GM12878 (cell line): ENCODE results near the gene FHOD3. TPM values are rescaled to one million over a fixed set of nuclear protein-coding genes. Genes with fewer than 3 reads are reported as not detected.

ENCODE experiments used
- ATAC-seq: fragments of 200-7000 bp; cut with Tn5 transposase; 3 replicates; pipeline ENCODE4 v1.9.1; 2020; ENCODE audit warnings: mild to moderate bottlenecking, moderate library complexity
- BruUV-seq: library from RNA; stranded (reverse); fragments of 400-500 nt; replicated peaks from 2 replicates; lab custom pipeline; 2021; lab: Mats Ljungman, UMichigan
- CTCF ChIA-PET: fragments of 300-600 bp; sonication (Branson Sonifier 250); formaldehyde crosslinking; extraction: SDS; loops from one replicate; lab custom pipeline; 2021; ENCODE audit warnings: inconsistent platforms; lab: Yijun Ruan, JAX
- POLR2A ChIA-PET: fragments of 350-600 bp; formaldehyde crosslinking; extraction: SDS; loops from one replicate; lab custom pipeline; 2021; ENCODE audit warnings: inconsistent platforms; lab: Charles Lee
- RAD21 ChIA-PET: fragments of 300-600 bp; sonication (Branson Sonifier 250); formaldehyde crosslinking; loops from one replicate; lab custom pipeline; 2023; ENCODE audit warnings: antibody characterized with exemption; ENCODE audit not compliant: unreplicated experiment; lab: Charles Lee
- SMC1A ChIA-PET: fragments of 300-600 bp; sonication (Branson Sonifier 250); formaldehyde crosslinking; loops from one replicate; lab custom pipeline; 2023; ENCODE audit not compliant: unreplicated experiment, uncharacterized antibody; lab: Charles Lee
- DNase-seq: peaks from one replicate; pipeline ENCODE4 v3.0.0-alpha.2; 2011; ENCODE audit warnings: low read depth, low spot score
- FAIRE-seq: peaks from 3 replicates; lab custom pipeline; 2011; peaks lifted over from hg19 to GRCh38; lab: Jason Lieb, UNC
- H2AFZ ChIP-seq: 2 replicates; pipeline ENCODE4 v1.6.0; 2011; ENCODE audit warnings: low read depth, low read length, control low read depth; ENCODE audit not compliant: control insufficient read depth
- H3K27ac ChIP-seq: 2 replicates; pipeline ENCODE4 v1.5.1; 2011; ENCODE audit warnings: control low read depth; ENCODE audit not compliant: control insufficient read depth, insufficient read depth
- H3K27me3 ChIP-seq, 2 experiments: replicated peaks in 1 of 2; 2 replicates each; pipeline versions ENCODE4 v1.6.0 to v1.6.1; 2011; ENCODE audit warnings: low read length in 1 of 2; ENCODE audit not compliant: control insufficient read depth in 2 of 2, insufficient read depth in 2 of 2
- H3K36me3 ChIP-seq, 2 experiments: 2 replicates each; pipeline ENCODE4 v1.5.1; 2011; ENCODE audit warnings: low read length in 1 of 2; ENCODE audit not compliant: control insufficient read depth in 2 of 2, insufficient read depth in 2 of 2
- H3K4me1 ChIP-seq: 2 replicates; pipeline ENCODE4 v1.6.1; 2011; ENCODE audit warnings: mild to moderate bottlenecking, low read length, moderate library complexity, mixed read lengths; ENCODE audit not compliant: control insufficient read depth, insufficient read depth
- H3K4me2 ChIP-seq: 2 replicates; pipeline ENCODE4 v1.6.0; 2011; ENCODE audit warnings: control low read depth; ENCODE audit not compliant: control insufficient read depth, insufficient read depth
- H3K4me3 ChIP-seq: fragments of 200-600 bp; sonication (generic); 2 replicates; pipeline ENCODE4 v1.5.1; 2016
- H3K79me2 ChIP-seq: 2 replicates; pipeline ENCODE4 v1.6.0; 2011; ENCODE audit warnings: low read length; ENCODE audit not compliant: control insufficient read depth, insufficient read depth
- H3K9ac ChIP-seq: 2 replicates; pipeline ENCODE4 v1.8.0; 2011; ENCODE audit warnings: low read length, control low read depth, mixed read lengths; ENCODE audit not compliant: control insufficient read depth, insufficient read depth
- H3K9me3 ChIP-seq: replicated peaks from 3 replicates; pipeline ENCODE4 v1.5.1; 2011; ENCODE audit warnings: mild to moderate bottlenecking, low read length; ENCODE audit not compliant: control insufficient read depth, insufficient read depth
- H4K20me1 ChIP-seq: 2 replicates; pipeline ENCODE4 v1.6.0; 2011; ENCODE audit not compliant: control insufficient read depth, insufficient read depth
- FOS ChIP-seq: IDR thresholded peaks from 3 replicates; pipeline ENCODE4 v1.6.1; 2011; ENCODE audit warnings: borderline replicate concordance; ENCODE audit not compliant: insufficient read length; ENCODE audit errors: extremely low read depth
- HDGF ChIP-seq: fragments of 450-650 bp; IDR thresholded peaks from 2 replicates; pipeline ENCODE4 v1.6.1; 2016; ENCODE audit warnings: antibody characterized with exemption
- KLF5 ChIP-seq: fragments of 450-650 bp; IDR thresholded peaks from 2 replicates; pipeline ENCODE4 v1.6.1; 2014; ENCODE audit warnings: mild to moderate bottlenecking; ENCODE audit not compliant: partially characterized antibody
- MTA2 ChIP-seq: fragments of 450-650 bp; IDR thresholded peaks from 2 replicates; pipeline ENCODE4 v1.6.1; 2016; ENCODE audit warnings: low read depth, mild to moderate bottlenecking, moderate library complexity
- NFYB ChIP-seq: IDR thresholded peaks from 2 replicates; pipeline ENCODE4 v1.6.1; 2011; ENCODE audit warnings: low read depth, mild to moderate bottlenecking, low read length, improper control_type of control experiment, moderate library complexity; ENCODE audit not compliant: insufficient read depth
- NR2C2 ChIP-seq: IDR thresholded peaks from 2 replicates; pipeline ENCODE4 v1.6.1; 2011; ENCODE audit warnings: borderline replicate concordance, low read depth; ENCODE audit not compliant: control insufficient read depth, insufficient read length
- RELB ChIP-seq: fragments of 450-650 bp; IDR thresholded peaks from 2 replicates; pipeline ENCODE4 v1.6.1; 2017; ENCODE audit warnings: low read depth, mild to moderate bottlenecking, moderate library complexity
- SREBF1 ChIP-seq: IDR thresholded peaks from 2 replicates; pipeline ENCODE4 v1.6.1; 2012; ENCODE audit warnings: mild to moderate bottlenecking, low read length
- WGBS: methylation state at CpG from one replicate; pipeline ENCODE4 v1.1.6; 2016; ENCODE audit warnings: low lambda C conversion rate; ENCODE audit not compliant: insufficient replicate concordance, insufficient coverage; ENCODE audit errors: missing lambda C conversion rate; 5-methylcytosine and 5-hydroxymethylcytosine counted together
- in situ Hi-C: fragments of 300-500 bp; cut with MboI; formaldehyde crosslinking; loops from 9 replicates; pipeline ENCODE4 v1.14.3; 2018; ENCODE audit warnings: mixed read lengths
- intact Hi-C: fragments of 100-400 bp; cut with micrococcal nuclease; formaldehyde crosslinking; loops from one replicate; pipeline ENCODE4 v1.14.2; 2022; ENCODE audit not compliant: unreplicated experiment
- polyA plus RNA-seq, 11 experiments: library from polyadenylated mRNA; depleted of rRNA in 4 of 11; unstranded in 6 of 11; stranded (reverse) in 5 of 11; fragments of >200 nt; fragmentation: Nextera tagmentation in 4 of 11; fragmentation: Illumina TruSeq in 1 of 11; extraction: Ambion mirVana in 4 of 11; extraction: Trizol in 1 of 11; gene quantifications; 1 replicate in 1 of 11; 2 replicates in 10 of 11; pipeline versions ENCODE4 v1.2.1 to v1.2.3, GENCODE V29; 2011 to 2016; ENCODE audit warnings: inconsistent platforms in 2 of 11, missing spikeins in 2 of 11, low read depth in 1 of 11
- total RNA-seq, 4 experiments: library from RNA; depleted of rRNA in 3 of 4; stranded (reverse); fragments of >200 nt in 3 of 4; fragmentation: Illumina TruSeq in 1 of 4; extraction: Trizol in 1 of 4; gene quantifications; 2 replicates each; pipeline versions ENCODE4 v1.2.1 to v1.2.3, GENCODE V29; 2013 to 2021

FHOD3 gene
- total and polyA plus RNA-seq, 10 of the 15 experiments (the other 5 are each of a cell fraction or from before 2014, with no cell fraction given), result 0.77 to 26.7 (median 10.4) TPM

GRCh38 chr18:36650266-36650665 lies 352.8 kb downstream of the FHOD3 start:
- ChIA-PET SMC1A (interaction anchor here (0.6 to 2.1 kb wide), 3 partner anchors 14 to 21 kb away, joined by 3 to 32 read pairs (median 5); no protein-coding TSS in a partner anchor), POLR2A (interaction anchor here (0.9 to 1.7 kb wide), 3 partner anchors 8 to 15 kb away, joined by 3 to 4 read pairs (median 4); no protein-coding TSS in a partner anchor), CTCF (interaction anchor here (1.1 to 2.1 kb wide), 8 partner anchors 9 to 116 kb away, joined by 3 to 8 read pairs (median 4); no protein-coding TSS in a partner anchor), RAD21 (interaction anchor here (1.4 to 2.0 kb wide), 3 partner anchors 14 to 366 kb away, joined by 3 to 8 read pairs (median 5); no protein-coding TSS in a partner anchor)
- no peak overlapping the region for H3K27ac ChIP-seq
- no peaks in the 10 kb centered on the region for H3K27me3 ChIP-seq
- no peaks in the 10 kb centered on the region for H4K20me1 ChIP-seq
- H3K4me2 ChIP-seq, result no peak overlapping the region
- FAIRE-seq (no peak), DNase-seq (no peak), ATAC-seq (peak; percentile 9; the same call in 1 of the 3 replicates)
- no peak for TF ChIP-seq SREBF1
- TF ChIP-seq KLF5, result no peak
- no peak for TF ChIP-seq FOS
- TF ChIP-seq NFYB, result no peak
- intact Hi-C loops (no loop called here), in situ Hi-C loops (no loop called here)
- no peaks in the 10 kb centered on the region for H3K36me3 ChIP-seq
- no peaks in the 10 kb centered on the region for H3K4me1 ChIP-seq
- no peak overlapping the region for H3K9ac ChIP-seq
- no TSS peak for BruUV-seq
- WGBS, result 37% methylated on average over 3 of the region's 3 CpGs
- no peak overlapping the region for H2AFZ ChIP-seq
- H3K79me2 ChIP-seq, result no peaks in the 10 kb centered on the region
- no peaks in the 10 kb centered on the region for H3K9me3 ChIP-seq
- no peak overlapping the region for H3K4me3 ChIP-seq

- Histone ChIP-seq H3K4me1 (no peaks in the 10 kb centered on the region), H3K4me3 (no peak overlapping the region), H3K9ac (no peak overlapping the region), H3K36me3 (no peaks in the 10 kb centered on the region), H3K4me2 (no peak overlapping the region), H3K27me3 (no peaks in the 10 kb centered on the region), H3K27ac (no peak overlapping the region), H3K9me3 (no peaks in the 10 kb centered on the region), H3K79me2 (no peaks in the 10 kb centered on the region), H4K20me1 (no peaks in the 10 kb centered on the region), H2AFZ (peak overlapping the region; percentile 35; the same call in 1 of the 2 replicates)
- WGBS, result 37% methylated on average over 6 of the region's 6 CpGs
- ATAC-seq, result peak; percentile 80
- TF ChIP-seq HDGF, result peak; percentile 48; the same call in 1 of the 2 replicates
- TF ChIP-seq NR2C2, result no peak
- no peak for TF ChIP-seq MTA2
- TF ChIP-seq RELB, result no peak
- no peak for DNase-seq
- POLR2A ChIA-PET, result interaction anchor here (0.6 to 1.7 kb wide), 4 partner anchors 8 to 1362 kb away, joined by 3 to 4 read pairs (median 4); no protein-coding TSS in a partner anchor
- SMC1A ChIA-PET, result interaction anchor here (0.6 to 2.1 kb wide), 6 partner anchors 14 to 78 kb away, joined by 3 to 32 read pairs (median 4); no protein-coding TSS in a partner anchor
- intact Hi-C loops, result no loop called here
- in situ Hi-C loops, result no loop called here
- CTCF ChIA-PET, result interaction anchor here (0.9 to 2.1 kb wide), 9 partner anchors 8 to 117 kb away, joined by 3 to 8 read pairs (median 4); no protein-coding TSS in a partner anchor
- RAD21 ChIA-PET, result interaction anchor here (1.4 to 2.0 kb wide), 3 partner anchors 15 to 366 kb away, joined by 3 to 8 read pairs (median 5); no protein-coding TSS in a partner anchor
- no peak for FAIRE-seq
- BruUV-seq, result no TSS peak
Measured at GRCh38 chr18:36650906-36651305, 353.4 kb downstream of the FHOD3 start.
